HepG2 (cell line): ENCODE results near the gene RARA. TPM values are rescaled to one million over a fixed set of nuclear protein-coding genes. Genes with fewer than 3 reads are reported as not detected.

Experiments used
- ATF6 ChIP-seq: sonication (generic); formaldehyde crosslinking; conservative IDR thresholded peaks from 2 replicates; pipeline ENCODE4 v1.4.0; 2020; ENCODE audit warnings: missing genetic modification reagents
- CCAR2 ChIP-seq: fragments of 200-400 bp; formaldehyde crosslinking; optimal IDR thresholded peaks from 2 replicates; pipeline ENCODE3; 2018; ENCODE audit warnings: low read depth, mild to moderate bottlenecking, low read length, moderate library complexity
- IKZF4 ChIP-seq: sonication (generic); formaldehyde crosslinking; IDR thresholded peaks from 2 replicates; pipeline ENCODE4 v1.5.1; 2020; ENCODE audit warnings: borderline replicate concordance, mild to moderate bottlenecking, low read depth, missing genetic modification reagents; ENCODE audit errors: not compliant biosample characterization
- IRF2 ChIP-seq: IDR thresholded peaks from 2 replicates; pipeline ENCODE4 v1.6.1; 2018; ENCODE audit warnings: missing genetic modification reagents, missing compliant biosample characterization
- KAT8 ChIP-seq: IDR thresholded peaks from 2 replicates; pipeline ENCODE4 v1.6.1; 2016; ENCODE audit warnings: missing genetic modification reagents, missing compliant biosample characterization
- LCORL ChIP-seq, 2 experiments: fragments of 450-650 bp in 1 of 2; sonication (generic) in 1 of 2; formaldehyde crosslinking in 1 of 2; IDR thresholded peaks; 2 replicates each; pipeline versions ENCODE4 v1.5.0 to v1.6.1; 2017 to 2020; ENCODE audit warnings: antibody characterized with exemption in 1 of 2, missing genetic modification reagents in 1 of 2
- MAX ChIP-seq: IDR thresholded peaks from 2 replicates; pipeline ENCODE4 v1.6.1; 2012; ENCODE audit warnings: inconsistent platforms
- NR2F6 ChIP-seq, 2 experiments: IDR thresholded peaks; 2 replicates each; pipeline ENCODE4 v1.6.1; 2016; ENCODE audit warnings: antibody characterized with exemption in 1 of 2, mild to moderate bottlenecking in 1 of 2
- SRSF1 ChIP-seq: fragments of 200-400 bp; formaldehyde crosslinking; optimal IDR thresholded peaks from 2 replicates; pipeline ENCODE3; 2017; ENCODE audit warnings: mild to moderate bottlenecking, low read depth, low read length, moderate library complexity
- TEAD3 ChIP-seq: optimal IDR thresholded peaks from 2 replicates; pipeline ENCODE3; 2016; ENCODE audit warnings: borderline replicate concordance
- TRAFD1 ChIP-seq: sonication (generic); formaldehyde crosslinking; IDR thresholded peaks from 2 replicates; pipeline ENCODE4 v1.5.1; 2020; ENCODE audit warnings: missing genetic modification reagents, mild to moderate bottlenecking, borderline replicate concordance
- ZBTB4 ChIP-seq: sonication (generic); formaldehyde crosslinking; IDR thresholded peaks from 2 replicates; pipeline ENCODE4 v1.4.0; 2020; ENCODE audit warnings: missing genetic modification reagents, mild to moderate bottlenecking, borderline replicate concordance
- ZNF609 ChIP-seq: sonication (generic); formaldehyde crosslinking; IDR thresholded peaks from 2 replicates; pipeline ENCODE4 v1.4.0; 2020; ENCODE audit warnings: mild to moderate bottlenecking, missing genetic modification reagents, borderline replicate concordance
- polyA plus RNA-seq, 8 experiments: library from polyadenylated mRNA; depleted of rRNA in 3 of 8; stranded (reverse) in 7 of 8; unstranded in 1 of 8; fragments of >200 nt; fragmentation: Illumina TruSeq in 4 of 8; extraction: Trizol in 4 of 8; gene quantifications; 2 replicates each; pipeline versions ENCODE4 v1.2.1 to v1.2.3, GENCODE V29; 2011 to 2016; ENCODE audit warnings: low read depth in 4 of 8, missing spikeins in 1 of 8, mixed read lengths in 1 of 8; ENCODE audit not compliant: insufficient read depth in 1 of 8
- total RNA-seq, 5 experiments: library from RNA; depleted of rRNA; stranded (reverse); fragments of >200 nt; fragmentation: Illumina TruSeq; extraction: Trizol; gene quantifications; 2 replicates each; pipeline ENCODE4 v1.2.3, GENCODE V29; 2016; ENCODE audit warnings: low read depth in 1 of 5

Gene RARA
- total and polyA plus RNA-seq, 2 of the 13 experiments (the other 11 are each of a cell fraction or from before 2014, with no cell fraction given): 6.4 to 8.6 TPM

- TF ChIP-seq ZNF609 (peak; percentile 40; the same call in 1 of the 2 replicates), NR2F6 (IDR thresholded peaks at IDR 0.05) (no peak), NR2F6 (CRISPR knock-in tag; IDR thresholded peaks at IDR 0.05) (peak; percentile 50; the same call in 1 of the 2 replicates), IKZF4 (no peak), TRAFD1 (CRISPR knock-in tag) (no peak), SRSF1 (peak; percentile 87), MAX (peak; percentile 62; the same call in 1 of the 2 replicates), IRF2 (CRISPR knock-in tag) (no peak), CCAR2 (no peak), KAT8 (CRISPR knock-in tag) (0 out of 2 replicates have a peak, but pooled peaks have one; percentile 18), ATF6 (CRISPR knock-in tag) (no peak), TEAD3 (CRISPR knock-in tag) (peak; percentile 55), LCORL (IDR thresholded peaks at IDR 0.05) (no peak), LCORL (CRISPR knock-in tag; IDR thresholded peaks at IDR 0.05) (peak; percentile 58; the same call in 1 of the 2 replicates), ZBTB4 (CRISPR knock-in tag) (peak; percentile 70; the same call in 1 of the 2 replicates)
Observed at GRCh38 chr17:40331743-40332641, 23.0 kb downstream of the RARA start (continued).
